HG03565 (cell line): ENCODE results near the gene ZBTB32.

ENCODE experiments used
- ATAC-seq: cut with Tn5 transposase; IDR thresholded peaks from one replicate; pipeline ENCODE4 v1.9.1; 2021; ENCODE audit warnings: mild to moderate bottlenecking, moderate library complexity; ENCODE audit not compliant: unreplicated experiment

ZBTB32 gene

GRCh38 chr19:35695895-35696422 is 8.4 kb upstream of the ZBTB32 start:
- ATAC-seq = no peak

- ATAC-seq = no peak
These were observed 7.5 kb upstream of the ZBTB32 start for GRCh38 chr19:35696835-35697234.

DNA sequence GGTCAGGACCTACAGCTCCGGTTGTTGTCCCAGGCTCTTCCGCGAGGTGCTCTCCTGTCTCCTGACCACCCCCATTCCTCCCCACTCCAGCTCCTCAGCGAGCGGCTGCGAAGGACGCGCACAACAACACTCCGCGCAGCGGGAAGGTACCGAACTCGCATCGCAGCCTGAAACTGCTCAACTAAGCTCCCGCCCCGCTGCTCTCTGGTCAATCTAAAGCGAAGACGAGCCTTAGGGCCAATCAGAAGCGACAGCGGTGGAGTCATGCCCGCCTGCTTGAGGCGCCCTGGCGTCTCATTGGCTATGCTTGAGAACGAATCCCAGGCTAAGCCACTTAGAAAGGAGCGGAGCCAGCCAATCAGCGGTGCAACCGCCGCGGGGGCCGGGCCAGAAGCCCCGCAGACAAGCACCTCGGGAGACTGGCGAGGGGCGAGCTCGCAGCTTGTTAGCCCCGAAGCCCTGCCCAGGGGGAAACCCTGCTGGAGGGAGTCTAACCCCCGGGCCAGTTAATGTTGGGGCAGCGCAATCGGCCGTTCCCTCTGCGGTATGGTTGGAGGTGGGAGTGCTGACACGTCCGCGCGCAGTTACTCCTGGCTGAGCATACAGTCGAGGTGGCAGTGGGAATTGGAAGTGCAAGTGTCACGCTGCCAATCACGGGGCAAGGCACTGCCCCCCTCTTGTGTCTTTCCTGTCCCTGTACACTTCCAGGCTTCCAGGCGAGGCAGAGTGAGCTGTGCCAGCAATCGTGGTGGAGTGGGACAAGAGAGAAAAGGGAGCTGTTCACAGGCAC is 1.9 kb upstream of the ZBTB32 start:
- peak; percentile 92 for ATAC-seq

GRCh38 chr19:35703343-35703742 is 1.0 kb upstream of the ZBTB32 start:
- ATAC-seq = no peak

GRCh38 chr19:35708391-35708790 is 4.0 kb downstream of the ZBTB32 start:
- ATAC-seq = no peak

DNA sequence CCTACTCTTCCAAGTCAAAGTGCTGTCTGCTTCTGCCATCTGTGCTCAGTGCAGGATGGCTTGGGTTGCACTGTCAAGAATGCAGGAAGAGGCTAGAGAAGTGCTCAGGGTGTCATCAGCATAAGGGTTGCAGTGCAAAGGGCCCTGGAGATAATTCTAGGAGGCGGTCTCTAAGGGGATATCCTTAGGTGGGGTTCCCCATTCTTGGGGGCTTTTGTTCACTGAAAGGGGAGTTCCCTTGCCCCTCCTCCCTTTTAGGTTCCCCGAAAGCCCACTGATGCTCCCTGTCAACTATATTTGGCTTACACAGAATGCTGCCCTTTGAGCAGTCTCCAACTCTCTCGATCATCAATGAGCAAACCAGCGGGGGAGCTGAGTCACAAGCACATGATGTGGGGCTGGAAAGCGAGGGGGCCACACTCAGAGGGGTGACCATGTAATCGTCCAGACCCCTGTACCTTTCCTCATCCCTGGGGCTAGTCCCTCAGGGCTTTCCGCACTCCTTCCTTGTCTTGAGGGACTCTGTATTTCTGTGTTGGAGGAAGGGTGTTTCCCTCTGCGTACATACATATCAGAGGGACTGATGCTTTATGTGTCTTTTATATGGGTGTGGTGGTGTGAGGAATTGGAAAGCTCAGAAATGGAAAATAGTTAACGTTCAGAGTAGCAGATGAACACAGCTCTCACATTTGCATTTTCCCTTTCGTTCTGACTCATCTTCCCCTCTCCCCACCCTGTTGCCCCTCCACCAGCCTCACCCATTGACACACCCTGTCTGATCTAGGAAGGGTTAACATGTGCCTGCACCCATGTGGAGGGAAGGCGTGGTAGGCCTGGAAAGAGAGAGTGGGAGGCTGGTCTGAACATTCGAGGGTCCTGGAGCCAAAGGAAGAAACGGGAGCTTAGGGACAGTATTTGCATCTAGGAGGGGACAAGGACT is 6.7 kb downstream of the ZBTB32 start:
- ATAC-seq = peak; percentile 24

GRCh38 chr19:35712567-35713505 is 8.5 kb downstream of the ZBTB32 start:
- ATAC-seq = no peak

- no peak for ATAC-seq
These were observed 9.1 kb downstream of the ZBTB32 start for GRCh38 chr19:35713506-35713850.

DNA sequence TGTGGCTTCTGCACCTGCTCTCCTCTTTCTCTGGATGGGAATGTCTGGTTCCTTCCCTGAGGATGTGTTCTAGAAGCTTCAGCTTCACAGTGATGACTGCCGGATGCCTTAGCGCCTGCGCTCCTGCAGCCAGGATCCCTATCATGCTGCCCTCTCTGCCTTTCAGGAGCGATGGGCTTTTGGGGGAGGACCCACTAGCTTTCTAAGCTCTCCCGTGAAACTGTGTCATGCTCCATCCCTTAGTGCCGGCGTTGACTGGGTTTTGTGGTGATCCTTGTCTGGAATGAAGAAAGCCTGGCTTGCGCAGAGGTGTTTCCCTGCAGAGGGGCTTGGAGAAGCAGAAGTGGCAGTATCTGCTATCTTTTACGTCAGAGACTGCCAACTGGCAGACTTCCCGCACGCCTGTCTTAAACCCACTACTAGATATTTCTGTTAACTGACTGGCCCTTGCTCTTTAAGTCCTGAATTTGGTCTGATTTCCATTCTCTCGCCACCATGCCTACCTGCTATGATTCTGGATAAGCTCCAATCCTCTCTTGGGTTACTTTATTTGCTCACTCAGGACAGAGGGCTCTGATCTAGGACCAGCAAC is 9.6 kb downstream of the ZBTB32 start:
- no peak for ATAC-seq

GRCh38 chr19:35714601-35715354 is 10.4 kb downstream of the ZBTB32 start:
- no peak for ATAC-seq

DNA sequence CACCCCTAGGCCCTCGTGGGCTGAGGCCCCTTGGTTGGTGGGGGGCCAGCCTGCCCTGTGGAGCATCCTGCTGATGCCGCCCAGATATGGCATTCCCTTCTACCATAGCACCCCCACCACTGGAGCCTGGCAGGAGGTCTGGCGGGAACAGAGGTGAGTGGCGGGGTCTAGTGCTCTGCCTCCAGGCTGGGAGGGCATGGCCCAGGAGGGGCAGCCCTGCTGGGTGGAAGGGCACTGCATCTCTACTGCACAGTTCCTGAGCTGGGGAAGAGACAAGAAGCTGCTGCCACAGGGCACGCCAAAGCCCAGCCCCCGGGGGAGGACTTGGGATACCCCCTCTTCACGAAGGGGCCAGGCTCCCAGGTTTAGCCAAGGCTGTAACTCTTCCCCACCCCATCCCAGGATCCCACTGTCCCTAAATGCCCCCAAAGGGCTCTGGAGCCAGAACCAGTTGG is 11.0 kb downstream of the ZBTB32 start:
- no peak for ATAC-seq

DNA sequence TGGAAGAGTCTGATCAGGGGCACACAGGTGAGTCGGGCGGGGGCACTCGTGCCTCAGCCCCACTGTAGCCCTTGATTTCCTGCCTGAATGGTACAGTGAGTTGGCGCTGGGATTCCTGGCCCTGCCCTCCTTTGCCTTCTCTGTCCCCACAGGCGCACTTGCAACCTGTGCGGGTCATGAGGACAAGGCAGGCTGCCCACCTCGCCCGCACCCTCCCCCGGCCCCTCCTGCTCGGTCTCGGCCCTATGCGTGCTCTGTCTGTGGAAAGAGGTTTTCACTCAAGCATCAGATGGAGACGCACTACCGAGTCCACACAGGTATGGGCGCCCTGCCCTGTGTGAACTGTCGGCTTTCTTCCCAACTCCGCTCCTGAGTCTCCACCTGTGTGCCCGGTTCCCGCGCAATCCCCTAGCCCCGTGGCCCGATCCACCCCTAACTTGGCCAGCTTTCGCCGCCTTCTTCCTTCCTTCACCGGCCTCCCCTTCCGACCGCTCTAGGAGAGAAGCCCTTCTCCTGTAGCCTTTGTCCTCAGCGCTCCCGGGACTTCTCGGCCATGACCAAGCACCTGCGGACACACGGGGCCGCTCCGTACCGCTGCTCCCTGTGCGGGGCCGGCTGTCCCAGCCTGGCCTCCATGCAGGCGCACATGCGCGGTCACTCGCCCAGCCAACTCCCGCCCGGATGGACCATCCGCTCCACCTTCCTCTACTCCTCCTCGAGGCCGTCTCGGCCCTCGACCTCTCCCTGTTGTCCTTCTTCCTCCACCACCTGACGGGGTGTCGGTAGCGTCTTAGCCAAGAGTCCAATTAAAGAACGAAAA is 11.8 kb downstream of the ZBTB32 start:
- ATAC-seq = no peak

DNA sequence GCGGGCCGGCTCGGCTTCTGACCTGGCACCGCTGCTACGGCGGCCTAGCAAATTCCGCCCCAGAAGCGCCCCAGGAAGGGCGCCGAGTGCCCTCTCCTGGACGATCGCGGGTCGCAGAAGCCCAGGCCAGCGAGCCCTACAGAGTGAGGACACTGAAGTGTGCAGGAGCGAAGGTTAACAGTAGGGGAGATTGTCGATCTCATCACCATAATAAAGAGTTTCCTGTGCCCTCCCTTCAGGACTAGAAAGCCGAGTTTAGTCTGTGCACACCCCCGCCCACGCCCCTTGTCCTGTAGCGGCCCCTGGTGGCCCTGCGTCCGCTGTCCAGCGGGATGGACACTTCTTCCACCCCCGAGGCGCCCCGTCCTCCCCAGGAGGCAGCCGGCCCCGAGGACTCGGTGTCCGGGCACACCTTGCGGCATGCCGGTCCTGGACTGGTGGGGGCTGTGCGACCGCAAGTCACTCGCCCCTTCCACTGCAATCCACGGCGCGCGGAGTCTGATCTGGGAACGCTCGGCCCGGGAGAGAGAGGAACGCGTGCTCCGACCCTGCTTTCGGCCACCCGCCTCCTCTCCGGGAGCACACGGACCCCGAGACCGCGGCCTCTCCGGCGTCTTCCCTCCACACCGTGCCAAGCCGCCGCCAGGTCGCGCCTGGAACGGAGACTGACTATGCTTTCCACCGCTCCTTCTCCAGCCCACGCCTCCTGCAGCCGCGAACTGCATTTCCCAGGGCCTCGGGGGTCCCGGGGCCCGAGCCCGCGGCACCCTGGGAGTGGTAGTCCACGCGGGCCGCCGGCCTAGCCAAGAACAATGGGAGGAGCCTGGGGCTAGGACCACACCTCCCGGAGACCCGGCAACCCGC is 12.7 kb downstream of the ZBTB32 start:
- peak; percentile 49 for ATAC-seq

- ATAC-seq = no peak
These were observed 13.4 kb downstream of the ZBTB32 start, which contains the start of gene KMT2B for GRCh38 chr19:35717665-35718344. Gene KMT2B (plus strand): TSS chr19:35718003. CDS start chr19:35718019, 16 bp downstream.

- ATAC-seq = no peak
These were observed 14.1 kb downstream of the ZBTB32 start for GRCh38 chr19:35718345-35719041.

DNA sequence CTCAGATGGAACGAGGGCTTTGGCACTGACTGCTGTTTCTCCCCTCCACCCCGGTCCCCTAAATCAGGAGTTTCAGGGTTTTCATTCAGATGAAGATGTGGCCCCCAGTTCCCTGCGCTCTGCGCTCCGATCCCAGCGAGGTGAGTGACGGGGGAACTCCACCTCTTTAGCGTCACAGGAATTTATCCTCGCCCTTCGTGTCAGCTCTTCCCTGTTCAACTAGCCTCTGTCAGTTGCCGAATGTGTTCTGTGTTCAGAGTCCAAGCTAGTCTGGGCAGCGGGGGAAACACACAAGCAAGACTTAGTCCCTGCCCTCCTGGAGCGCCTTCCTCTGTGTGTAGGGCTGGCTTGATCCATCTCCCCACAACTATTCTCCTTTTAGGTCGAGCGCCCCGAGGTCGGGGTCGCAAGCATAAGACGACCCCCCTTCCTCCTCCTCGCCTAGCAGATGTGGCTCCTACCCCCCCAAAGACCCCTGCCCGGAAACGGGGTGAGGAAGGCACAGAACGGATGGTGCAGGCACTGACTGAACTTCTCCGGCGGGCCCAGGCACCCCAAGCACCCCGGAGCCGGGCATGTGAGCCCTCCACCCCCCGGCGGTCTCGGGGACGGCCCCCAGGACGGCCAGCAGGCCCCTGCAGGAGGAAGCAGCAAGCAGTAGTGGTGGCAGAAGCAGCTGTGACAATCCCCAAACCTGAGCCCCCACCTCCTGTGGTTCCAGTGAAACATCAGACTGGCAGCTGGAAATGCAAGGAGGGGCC is 15.2 kb downstream of the ZBTB32 start:
- no peak for ATAC-seq
